ENCODE data around the gene CDH4. TPM values are rescaled to one million over a fixed set of nuclear protein-coding genes. Genes with fewer than 3 reads are reported as not detected.

The CDH4 gene
- total RNA-seq, 1 donor from 2014 or later, result 0.99 TPM

DNA sequence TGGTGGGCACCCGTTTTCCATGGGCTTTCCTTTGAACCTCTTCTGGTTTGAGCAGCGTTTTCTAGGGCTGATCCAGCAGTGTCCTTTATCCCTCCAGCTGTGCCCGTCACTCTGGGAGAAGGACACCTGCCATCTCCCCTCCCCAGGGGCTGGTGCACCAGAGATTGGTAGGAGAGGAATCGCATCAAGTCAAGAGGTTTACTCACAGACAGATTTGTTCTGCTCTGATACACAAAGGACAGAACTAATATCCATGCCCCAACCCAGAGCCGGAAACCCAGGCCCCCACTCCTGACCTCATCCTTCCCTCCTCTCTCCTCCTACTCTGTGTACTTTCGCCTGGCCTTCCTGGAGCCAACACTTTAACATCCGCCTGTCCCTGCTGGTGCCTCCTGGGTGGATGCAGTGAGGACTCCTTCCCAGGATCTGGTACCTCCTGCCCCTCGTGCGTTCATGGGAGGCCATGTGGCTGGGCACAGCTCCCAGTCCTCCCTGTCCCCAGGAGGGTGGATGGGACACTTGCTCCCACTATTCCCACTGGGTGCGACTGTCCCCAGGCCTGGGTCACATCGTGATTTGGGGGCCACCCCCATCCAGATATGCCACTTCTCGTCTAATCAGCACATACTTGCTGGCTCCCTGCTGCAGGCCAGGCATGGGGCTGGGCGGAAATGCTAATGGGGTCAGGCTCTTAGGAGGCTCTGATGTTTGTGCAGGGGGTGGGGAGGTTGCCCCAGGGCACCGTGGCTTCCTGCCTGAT lies 286.3 kb downstream of the CDH4 start:
- no peak overlapping the region for H3K27ac Mint-ChIP-seq (ENCODE audit: unreplicated experiment)
- H3K9me3 Mint-ChIP-seq (ENCODE audit: low read depth), result no peaks in the 10 kb centered on the region
- peak; percentile 76 for DNase-seq (ENCODE audit: low spot score)
- H3K36me3 Mint-ChIP-seq (ENCODE audit: low read depth), result no peaks in the 10 kb centered on the region
- no peak overlapping the region for H3K4me3 Mint-ChIP-seq (ENCODE audit: unreplicated experiment)
- no peaks in the 10 kb centered on the region for H3K4me1 Mint-ChIP-seq (ENCODE audit: low read depth)
- peaks cover 2% of the 10 kb centered on the region for H3K27me3 Mint-ChIP-seq (ENCODE audit: low read depth)
- TF ChIP-seq, protein P1, sequence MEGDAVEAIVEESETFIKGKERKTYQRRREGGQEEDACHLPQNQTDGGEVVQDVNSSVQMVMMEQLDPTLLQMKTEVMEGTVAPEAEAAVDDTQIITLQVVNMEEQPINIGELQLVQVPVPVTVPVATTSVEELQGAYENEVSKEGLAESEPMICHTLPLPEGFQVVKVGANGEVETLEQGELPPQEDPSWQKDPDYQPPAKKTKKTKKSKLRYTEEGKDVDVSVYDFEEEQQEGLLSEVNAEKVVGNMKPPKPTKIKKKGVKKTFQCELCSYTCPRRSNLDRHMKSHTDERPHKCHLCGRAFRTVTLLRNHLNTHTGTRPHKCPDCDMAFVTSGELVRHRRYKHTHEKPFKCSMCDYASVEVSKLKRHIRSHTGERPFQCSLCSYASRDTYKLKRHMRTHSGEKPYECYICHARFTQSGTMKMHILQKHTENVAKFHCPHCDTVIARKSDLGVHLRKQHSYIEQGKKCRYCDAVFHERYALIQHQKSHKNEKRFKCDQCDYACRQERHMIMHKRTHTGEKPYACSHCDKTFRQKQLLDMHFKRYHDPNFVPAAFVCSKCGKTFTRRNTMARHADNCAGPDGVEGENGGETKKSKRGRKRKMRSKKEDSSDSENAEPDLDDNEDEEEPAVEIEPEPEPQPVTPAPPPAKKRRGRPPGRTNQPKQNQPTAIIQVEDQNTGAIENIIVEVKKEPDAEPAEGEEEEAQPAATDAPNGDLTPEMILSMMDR (IDR thresholded peaks at IDR 0.05), result no peak

DNA sequence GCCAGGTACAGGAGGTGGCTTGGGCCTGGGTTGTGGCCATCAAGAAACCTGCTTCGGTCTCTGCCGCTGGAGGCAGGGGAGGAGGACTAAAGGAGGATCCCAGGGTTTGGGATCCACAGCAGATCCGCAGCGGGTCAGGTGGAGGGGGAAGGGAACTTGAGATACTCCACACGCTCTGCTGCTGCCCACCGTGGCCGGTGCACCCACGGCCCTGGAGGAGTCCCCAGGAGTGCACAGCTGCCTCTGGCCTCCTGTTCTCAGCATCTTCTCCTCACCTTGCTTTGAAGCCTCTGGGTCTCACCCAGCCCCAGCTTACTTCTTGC lies 286.8 kb downstream of the CDH4 start:
- DNase-seq (ENCODE audit: low spot score), result peak; percentile 59
- Mint-ChIP-seq H3K4me1 (ENCODE audit: low read depth) (no peaks in the 10 kb centered on the region), H3K27ac (ENCODE audit: unreplicated experiment) (no peak overlapping the region), H3K27me3 (ENCODE audit: low read depth) (peaks cover 2% of the 10 kb centered on the region), H3K36me3 (ENCODE audit: low read depth) (no peaks in the 10 kb centered on the region), H3K4me3 (ENCODE audit: unreplicated experiment) (no peak overlapping the region), H3K9me3 (ENCODE audit: low read depth) (no peaks in the 10 kb centered on the region)
- TF ChIP-seq, protein P1 (IDR thresholded peaks at IDR 0.05), result no peak

DNA sequence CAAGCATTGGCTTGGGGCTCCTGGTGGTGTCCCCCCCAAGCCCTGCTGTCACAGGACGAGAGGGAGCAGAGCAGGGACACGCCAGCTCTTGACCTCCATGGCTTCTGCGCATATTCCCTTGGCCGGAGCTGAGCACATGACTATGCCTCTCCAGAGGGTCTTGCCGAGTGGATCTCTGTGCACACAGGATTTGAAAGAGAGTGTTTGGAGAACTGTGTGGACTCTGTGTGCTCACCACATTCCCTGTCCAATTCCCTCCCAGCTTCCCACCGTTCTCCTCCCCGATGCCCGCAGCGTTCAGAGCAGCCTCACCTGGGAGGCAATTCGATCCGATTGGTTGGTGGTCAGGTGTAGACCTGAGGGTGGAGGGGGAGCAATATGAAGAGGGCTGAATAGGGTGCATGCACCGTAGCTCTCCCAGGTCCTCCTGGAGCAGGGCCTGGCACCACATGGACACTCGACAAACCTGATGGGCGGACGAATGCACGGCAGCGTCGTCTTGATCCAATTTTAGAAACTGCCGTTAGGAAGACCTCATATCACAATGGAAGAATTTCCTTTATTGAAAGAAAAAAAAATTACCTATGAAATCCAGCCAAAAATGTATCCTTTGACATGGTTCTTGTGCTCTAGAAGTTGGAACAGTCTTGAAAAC lies 287.8 kb downstream of the CDH4 start:
- Mint-ChIP-seq H3K9me3 (ENCODE audit: low read depth) (no peaks in the 10 kb centered on the region), H3K27ac (ENCODE audit: unreplicated experiment) (no peak overlapping the region), H3K4me3 (ENCODE audit: unreplicated experiment) (no peak overlapping the region), H3K36me3 (ENCODE audit: low read depth) (no peaks in the 10 kb centered on the region), H3K4me1 (ENCODE audit: low read depth) (no peaks in the 10 kb centered on the region), H3K27me3 (ENCODE audit: low read depth) (no peaks in the 10 kb centered on the region)
- TF ChIP-seq, protein P1 (IDR thresholded peaks at IDR 0.05), result no peak
- peak; percentile 53 for DNase-seq (ENCODE audit: low spot score)

DNA sequence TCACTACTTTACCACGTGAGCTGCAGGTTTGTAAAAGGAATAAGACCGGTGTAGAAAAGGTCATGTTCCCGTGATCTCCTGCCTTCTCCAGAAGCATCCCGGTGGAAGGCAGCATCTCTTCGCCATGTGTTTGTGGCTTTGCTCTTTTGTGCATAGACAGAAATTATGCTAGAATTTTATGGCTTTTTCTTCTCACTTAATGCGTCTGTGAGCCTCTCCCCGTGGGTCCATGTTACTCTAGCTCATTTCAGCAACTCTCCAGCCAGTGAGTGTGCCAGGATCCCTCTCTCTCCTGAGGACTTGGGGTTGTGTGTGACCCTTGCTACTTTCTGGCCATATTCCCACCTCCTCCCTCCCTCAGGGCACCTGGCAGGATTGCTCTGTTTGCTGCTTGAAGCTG lies 289.5 kb downstream of the CDH4 start:
- H3K4me3 Mint-ChIP-seq (ENCODE audit: unreplicated experiment), result no peak overlapping the region
- H3K27ac Mint-ChIP-seq (ENCODE audit: unreplicated experiment), result no peak overlapping the region
- no peaks in the 10 kb centered on the region for H3K9me3 Mint-ChIP-seq (ENCODE audit: low read depth)
- no peaks in the 10 kb centered on the region for H3K36me3 Mint-ChIP-seq (ENCODE audit: low read depth)
- TF ChIP-seq, protein P1 (IDR thresholded peaks at IDR 0.05), result no peak
- H3K27me3 Mint-ChIP-seq (ENCODE audit: low read depth), result no peaks in the 10 kb centered on the region
- H3K4me1 Mint-ChIP-seq (ENCODE audit: low read depth), result no peaks in the 10 kb centered on the region
- peak; percentile 18 for DNase-seq (ENCODE audit: low spot score)

DNA sequence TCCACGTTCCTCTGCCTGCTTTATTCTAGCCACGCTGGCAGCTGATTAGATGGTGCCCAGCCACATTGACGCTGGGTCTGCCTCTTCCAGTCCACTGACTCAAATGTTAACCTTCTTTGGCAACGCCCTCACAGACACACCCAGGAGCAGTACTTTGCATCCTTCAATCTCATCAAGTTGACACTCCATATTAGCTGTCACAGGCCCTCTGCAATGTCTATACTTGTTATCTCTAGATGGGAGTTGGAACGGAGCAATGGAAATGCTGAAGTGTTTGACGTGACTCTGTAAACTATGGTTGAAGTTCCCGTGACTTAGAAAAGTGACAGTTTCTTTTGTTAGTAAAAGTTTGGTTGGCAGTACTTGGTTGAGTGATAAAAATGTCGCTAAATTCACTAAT lies 291.0 kb downstream of the CDH4 start:
- no peaks in the 10 kb centered on the region for H3K4me1 Mint-ChIP-seq (ENCODE audit: low read depth)
- TF ChIP-seq, protein P1 (IDR thresholded peaks at IDR 0.05), result no peak

More for the DNA sequence above, 291.0 kb downstream of the CDH4 start:
- Mint-ChIP-seq H3K4me3 (ENCODE audit: unreplicated experiment) (no peak overlapping the region), H3K9me3 (ENCODE audit: low read depth) (no peaks in the 10 kb centered on the region), H3K27ac (ENCODE audit: unreplicated experiment) (no peak overlapping the region), H3K27me3 (ENCODE audit: low read depth) (peaks cover under 1% of the 10 kb centered on the region), H3K36me3 (ENCODE audit: low read depth) (no peaks in the 10 kb centered on the region)
- peak; percentile 2 for DNase-seq (ENCODE audit: low spot score)
